GM12878 (cell line): ENCODE results near the gene CLTCL1. TPM values are rescaled to one million over a fixed set of nuclear protein-coding genes. Genes with fewer than 3 reads are reported as not detected.

ENCODE experiments used
- ATAC-seq: fragments of 200-7000 bp; cut with Tn5 transposase; 3 replicates; pipeline ENCODE4 v1.9.1; 2020; ENCODE audit warnings: mild to moderate bottlenecking, moderate library complexity
- BruUV-seq: library from RNA; stranded (reverse); fragments of 400-500 nt; replicated peaks from 2 replicates; lab custom pipeline; 2021; lab: Mats Ljungman, UMichigan
- CTCF ChIA-PET: fragments of 300-600 bp; sonication (Branson Sonifier 250); formaldehyde crosslinking; extraction: SDS; loops from one replicate; lab custom pipeline; 2021; ENCODE audit warnings: inconsistent platforms; lab: Yijun Ruan, JAX
- POLR2A ChIA-PET: fragments of 350-600 bp; formaldehyde crosslinking; extraction: SDS; loops from one replicate; lab custom pipeline; 2021; ENCODE audit warnings: inconsistent platforms; lab: Charles Lee
- RAD21 ChIA-PET: fragments of 300-600 bp; sonication (Branson Sonifier 250); formaldehyde crosslinking; loops from one replicate; lab custom pipeline; 2023; ENCODE audit warnings: antibody characterized with exemption; ENCODE audit not compliant: unreplicated experiment; lab: Charles Lee
- SMC1A ChIA-PET: fragments of 300-600 bp; sonication (Branson Sonifier 250); formaldehyde crosslinking; loops from one replicate; lab custom pipeline; 2023; ENCODE audit not compliant: unreplicated experiment, uncharacterized antibody; lab: Charles Lee
- DNase-seq: peaks from one replicate; pipeline ENCODE4 v3.0.0-alpha.2; 2011; ENCODE audit warnings: low read depth, low spot score
- FAIRE-seq: peaks from 3 replicates; lab custom pipeline; 2011; peaks lifted over from hg19 to GRCh38; lab: Jason Lieb, UNC
- H2AFZ ChIP-seq: 2 replicates; pipeline ENCODE4 v1.6.0; 2011; ENCODE audit warnings: low read depth, low read length, control low read depth; ENCODE audit not compliant: control insufficient read depth
- H3K27ac ChIP-seq: 2 replicates; pipeline ENCODE4 v1.5.1; 2011; ENCODE audit warnings: control low read depth; ENCODE audit not compliant: control insufficient read depth, insufficient read depth
- H3K27me3 ChIP-seq, 2 experiments: replicated peaks in 1 of 2; 2 replicates each; pipeline versions ENCODE4 v1.6.0 to v1.6.1; 2011; ENCODE audit warnings: low read length in 1 of 2; ENCODE audit not compliant: control insufficient read depth in 2 of 2, insufficient read depth in 2 of 2
- H3K36me3 ChIP-seq, 2 experiments: 2 replicates each; pipeline ENCODE4 v1.5.1; 2011; ENCODE audit warnings: low read length in 1 of 2; ENCODE audit not compliant: control insufficient read depth in 2 of 2, insufficient read depth in 2 of 2
- H3K4me1 ChIP-seq: 2 replicates; pipeline ENCODE4 v1.6.1; 2011; ENCODE audit warnings: mild to moderate bottlenecking, low read length, moderate library complexity, mixed read lengths; ENCODE audit not compliant: control insufficient read depth, insufficient read depth
- H3K4me2 ChIP-seq: 2 replicates; pipeline ENCODE4 v1.6.0; 2011; ENCODE audit warnings: control low read depth; ENCODE audit not compliant: control insufficient read depth, insufficient read depth
- H3K4me3 ChIP-seq: fragments of 200-600 bp; sonication (generic); 2 replicates; pipeline ENCODE4 v1.5.1; 2016
- H3K79me2 ChIP-seq: 2 replicates; pipeline ENCODE4 v1.6.0; 2011; ENCODE audit warnings: low read length; ENCODE audit not compliant: control insufficient read depth, insufficient read depth
- H3K9ac ChIP-seq: 2 replicates; pipeline ENCODE4 v1.8.0; 2011; ENCODE audit warnings: low read length, control low read depth, mixed read lengths; ENCODE audit not compliant: control insufficient read depth, insufficient read depth
- H3K9me3 ChIP-seq: replicated peaks from 3 replicates; pipeline ENCODE4 v1.5.1; 2011; ENCODE audit warnings: mild to moderate bottlenecking, low read length; ENCODE audit not compliant: control insufficient read depth, insufficient read depth
- H4K20me1 ChIP-seq: 2 replicates; pipeline ENCODE4 v1.6.0; 2011; ENCODE audit not compliant: control insufficient read depth, insufficient read depth
- HDAC2 ChIP-seq: fragments of 200-600 bp; sonication (generic); IDR thresholded peaks from 2 replicates; pipeline ENCODE4 v1.6.1; 2017
- IRF4 ChIP-seq: IDR thresholded peaks from 2 replicates; pipeline ENCODE4 v1.6.1; 2011; ENCODE audit warnings: low read depth, low read length
- NR2F1 ChIP-seq: fragments of 450-650 bp; conservative IDR thresholded peaks from 2 replicates; pipeline ENCODE4 v1.6.1; 2017; ENCODE audit warnings: mild to moderate bottlenecking
- POLR2A ChIP-seq: IDR thresholded peaks from 2 replicates; pipeline ENCODE4 v1.6.1; 2011; ENCODE audit warnings: low read depth, mild to moderate bottlenecking, low read length
- WGBS: methylation state at CpG from one replicate; pipeline ENCODE4 v1.1.6; 2016; ENCODE audit warnings: low lambda C conversion rate; ENCODE audit not compliant: insufficient replicate concordance, insufficient coverage; ENCODE audit errors: missing lambda C conversion rate; 5-methylcytosine and 5-hydroxymethylcytosine counted together
- in situ Hi-C: fragments of 300-500 bp; cut with MboI; formaldehyde crosslinking; loops from 9 replicates; pipeline ENCODE4 v1.14.3; 2018; ENCODE audit warnings: mixed read lengths
- intact Hi-C: fragments of 100-400 bp; cut with micrococcal nuclease; formaldehyde crosslinking; loops from one replicate; pipeline ENCODE4 v1.14.2; 2022; ENCODE audit not compliant: unreplicated experiment
- polyA plus RNA-seq, 11 experiments: library from polyadenylated mRNA; depleted of rRNA in 4 of 11; unstranded in 6 of 11; stranded (reverse) in 5 of 11; fragments of >200 nt; fragmentation: Nextera tagmentation in 4 of 11; fragmentation: Illumina TruSeq in 1 of 11; extraction: Ambion mirVana in 4 of 11; extraction: Trizol in 1 of 11; gene quantifications; 1 replicate in 1 of 11; 2 replicates in 10 of 11; pipeline versions ENCODE4 v1.2.1 to v1.2.3, GENCODE V29; 2011 to 2016; ENCODE audit warnings: inconsistent platforms in 2 of 11, missing spikeins in 2 of 11, low read depth in 1 of 11
- total RNA-seq, 4 experiments: library from RNA; depleted of rRNA in 3 of 4; stranded (reverse); fragments of >200 nt in 3 of 4; fragmentation: Illumina TruSeq in 1 of 4; extraction: Trizol in 1 of 4; gene quantifications; 2 replicates each; pipeline versions ENCODE4 v1.2.1 to v1.2.3, GENCODE V29; 2013 to 2021
- TF ChIP-seq, protein P1 (sequence below): fragments of 450-650 bp; IDR thresholded peaks from 2 replicates; pipeline ENCODE4 v1.6.1; 2016; ENCODE audit warnings: mild to moderate bottlenecking

CLTCL1 gene
- total and polyA plus RNA-seq, 10 of the 15 experiments (the other 5 are each of a cell fraction or from before 2014, with no cell fraction given): under 0.01 to 0.35 (median 0.12) TPM; not detected in 2

DNA sequence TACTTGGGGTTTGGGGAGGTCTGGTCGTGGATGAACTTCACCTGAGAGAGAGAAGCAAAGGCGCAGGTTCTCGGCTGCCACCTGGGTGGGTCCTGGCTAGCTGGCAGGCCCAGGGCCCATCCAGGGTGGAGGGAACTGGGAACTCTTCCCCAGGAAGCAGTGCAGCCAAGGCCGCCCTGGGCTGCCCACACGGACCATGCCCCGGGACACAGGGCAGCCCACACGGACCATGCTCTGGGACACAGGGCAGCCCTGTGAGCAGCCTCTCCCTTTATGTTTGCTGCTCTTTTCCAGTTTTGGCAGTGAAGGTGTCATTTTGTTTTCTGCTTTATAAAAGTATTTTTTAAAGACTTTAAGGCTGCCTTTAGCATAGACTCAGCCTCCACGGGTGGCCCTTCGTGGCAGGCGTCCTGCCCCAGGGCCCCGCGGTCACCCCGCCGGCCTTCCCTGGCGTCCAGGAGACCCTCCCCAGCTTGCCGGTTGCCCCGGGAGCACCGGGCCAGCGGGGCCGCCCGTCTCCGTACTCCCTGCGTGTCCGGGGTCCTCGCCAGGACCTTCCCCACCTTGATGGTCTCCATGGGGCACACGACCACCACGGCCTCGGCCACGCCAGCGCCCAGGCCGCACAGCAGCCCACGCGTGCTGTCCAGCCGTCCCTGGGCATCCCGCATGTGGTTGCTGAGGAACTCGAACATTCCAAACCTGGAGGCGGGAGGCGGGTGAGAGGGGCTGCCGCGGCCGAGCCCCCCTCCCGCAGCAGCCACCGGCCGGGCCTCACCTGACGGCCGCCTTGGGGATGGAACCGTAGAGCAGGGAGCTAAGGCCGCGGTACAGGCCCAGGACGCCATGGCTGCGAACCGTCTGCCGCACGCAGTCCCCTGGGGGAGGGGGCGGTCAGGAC lies 114.1 kb downstream of the CLTCL1 start:
- 33% methylated on average over 55 of the region's 55 CpGs for WGBS

More for the DNA sequence above, 114.1 kb downstream of the CLTCL1 start:
- BruUV-seq: no TSS peak
- SMC1A ChIA-PET: interaction anchor here (3.0 kb wide), 1 partner anchor 33 kb away, joined by 14 read pairs; the partner anchor contains the start of gene ESS2
- in situ Hi-C loops: no loop called here
- no peak for FAIRE-seq
- peak overlapping the region; percentile 76 for H3K4me3 ChIP-seq
- no peaks in the 10 kb centered on the region for H3K9me3 ChIP-seq
- DNase-seq: no peak
- CTCF ChIA-PET: interaction anchor here (1.8 kb wide), 2 partner anchors 303 to 450 kb away, joined by 4 to 6 read pairs; partner anchors contain the start of gene CDC45
- peak overlapping the region; percentile 85 for H2AFZ ChIP-seq
- intact Hi-C loops: loop anchor here (2.0 to 5.0 kb wide), 4 partner anchors 33 to 453 kb away; partner anchors contain the start of genes C22orf39, ESS2, HIRA and MRPL40
- H3K4me1 ChIP-seq: peaks cover 36% of the 10 kb centered on the region
- H4K20me1 ChIP-seq: no peaks in the 10 kb centered on the region
- peak overlapping the region; percentile 72 for H3K9ac ChIP-seq
- POLR2A ChIA-PET: interaction anchor here (1.1 kb wide), 1 partner anchor 270 kb away, joined by 3 read pairs; the partner anchor contains the start of gene C22orf39
- RAD21 ChIA-PET: interaction anchor here (1.5 kb wide), 1 partner anchor 270 kb away, joined by 4 read pairs; the partner anchor contains the start of gene C22orf39
- peaks cover 0 to 1% of the 10 kb centered on the region in 2 experiments; a peak in 2 of 4 replicates for H3K36me3 ChIP-seq
- H3K27ac ChIP-seq: peak overlapping the region; percentile 74
- peaks cover 36% of the 10 kb centered on the region for H3K79me2 ChIP-seq
- TF ChIP-seq IRF4 (no peak), NR2F1 (no peak), HDAC2 (no peak), POLR2A (peak; percentile 12; the same call in 1 of the 2 replicates)
- TF ChIP-seq, protein P1, sequence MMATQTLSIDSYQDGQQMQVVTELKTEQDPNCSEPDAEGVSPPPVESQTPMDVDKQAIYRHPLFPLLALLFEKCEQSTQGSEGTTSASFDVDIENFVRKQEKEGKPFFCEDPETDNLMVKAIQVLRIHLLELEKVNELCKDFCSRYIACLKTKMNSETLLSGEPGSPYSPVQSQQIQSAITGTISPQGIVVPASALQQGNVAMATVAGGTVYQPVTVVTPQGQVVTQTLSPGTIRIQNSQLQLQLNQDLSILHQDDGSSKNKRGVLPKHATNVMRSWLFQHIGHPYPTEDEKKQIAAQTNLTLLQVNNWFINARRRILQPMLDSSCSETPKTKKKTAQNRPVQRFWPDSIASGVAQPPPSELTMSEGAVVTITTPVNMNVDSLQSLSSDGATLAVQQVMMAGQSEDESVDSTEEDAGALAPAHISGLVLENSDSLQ: 0 out of 2 replicates have a peak, but pooled peaks have one; percentile 2
- ATAC-seq: no peak
- H3K27me3 ChIP-seq: no peaks in the 10 kb centered on the region; a peak in 1 of 4 replicates
- H3K4me2 ChIP-seq: peak overlapping the region; percentile 84
